ENCODE data around the gene TMEM233. TPM values are rescaled to one million over a fixed set of nuclear protein-coding genes. Genes with fewer than 3 reads are reported as not detected.
A peak's percentile ranks its signal among the peaks of the same experiment; 100 is the strongest.

The TMEM233 gene
- total and polyA plus RNA-seq, 2 of the 8 experiments (the other 6 are each of a cell fraction or from before 2014, with no cell fraction given): 0.09 TPM

GRCh38 chr12:119594772-119595445 is 1.3 kb downstream of the TMEM233 start (continued):
- no peak for TF ChIP-seq CHD7 (IDR thresholded peaks at IDR 0.05; ENCODE audit: insufficient replicate concordance, low read length)
- TF ChIP-seq, protein P1, sequence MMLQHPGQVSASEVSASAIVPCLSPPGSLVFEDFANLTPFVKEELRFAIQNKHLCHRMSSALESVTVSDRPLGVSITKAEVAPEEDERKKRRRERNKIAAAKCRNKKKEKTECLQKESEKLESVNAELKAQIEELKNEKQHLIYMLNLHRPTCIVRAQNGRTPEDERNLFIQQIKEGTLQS (IDR thresholded peaks at IDR 0.05; ENCODE audit: insufficient read depth, low read depth, low read length): no peak
- TF ChIP-seq CTBP2 (IDR thresholded peaks at IDR 0.05; ENCODE audit: borderline replicate concordance, insufficient read depth, insufficient read length, low read length): peak; percentile 41
- TF ChIP-seq EZH2 (IDR thresholded peaks at IDR 0.05; ENCODE audit: low read depth, low read length, severe bottlenecking): peak; percentile 83
- no peak for TF ChIP-seq TAF1 (IDR thresholded peaks at IDR 0.05; ENCODE audit: low read depth, low read length)
- no peak for TF ChIP-seq GABPA (IDR thresholded peaks at IDR 0.05; ENCODE audit: borderline replicate concordance, insufficient read depth, low read length)
- TF ChIP-seq POU5F1 (IDR thresholded peaks at IDR 0.05; ENCODE audit: low read depth, low read length): no peak
- TF ChIP-seq RAD21 (IDR thresholded peaks at IDR 0.05 in 1 of 2, conservative IDR thresholded peaks at IDR 0.05 in 1 of 2; ENCODE audit: low read depth in 2 of 2, low read length in 2 of 2): no peak
- TF ChIP-seq SAP30 (IDR thresholded peaks at IDR 0.05; ENCODE audit: insufficient read depth, insufficient replicate concordance, low read length): no peak
